GM18511 (cell line): Measurements from ENCODE around the gene SLK.

Experiments
- ATAC-seq: cut with Tn5 transposase; IDR thresholded peaks from one replicate; pipeline ENCODE4 v1.9.1; 2021; ENCODE audit warnings: mild to moderate bottlenecking, moderate library complexity; ENCODE audit not compliant: unreplicated experiment

Gene SLK

GRCh38 chr10:103939522-103939921 is 27.4 kb upstream of the SLK start:
- ATAC-seq, result no peak

GRCh38 chr10:103941801-103942200 is 25.1 kb upstream of the SLK start:
- ATAC-seq, result no peak

GRCh38 chr10:103942866-103943265 is 24.1 kb upstream of the SLK start:
- ATAC-seq, result no peak

GRCh38 chr10:103947799-103948516 is 19.0 kb upstream of the SLK start:
- ATAC-seq, result no peak

GRCh38 chr10:103949728-103950127 is 17.2 kb upstream of the SLK start:
- ATAC-seq, result no peak

- ATAC-seq, result no peak
Measured at GRCh38 chr10:103951183-103951582, 15.8 kb upstream of the SLK start.

GRCh38 chr10:103951942-103952341 is 15.0 kb upstream of the SLK start:
- no peak for ATAC-seq

- ATAC-seq, result no peak
Measured at GRCh38 chr10:103954543-103954942, 12.4 kb upstream of the SLK start.

GRCh38 chr10:103958996-103959395 is 7.9 kb upstream of the SLK start:
- no peak for ATAC-seq

- no peak for ATAC-seq
Measured at GRCh38 chr10:103960103-103960502, 6.8 kb upstream of the SLK start.

GRCh38 chr10:103967448-103968071 is 620 bp downstream of the SLK start:
- ATAC-seq, result peak; percentile 49

- ATAC-seq, result no peak
Measured at GRCh38 chr10:103968441-103969391, 1.8 kb downstream of the SLK start.

GRCh38 chr10:103969436-103969835 is 2.5 kb downstream of the SLK start:
- no peak for ATAC-seq

GRCh38 chr10:103969857-103970627 is 3.1 kb downstream of the SLK start:
- no peak for ATAC-seq

GRCh38 chr10:103975169-103975568 is 8.2 kb downstream of the SLK start:
- ATAC-seq, result no peak

- ATAC-seq, result no peak
Measured at GRCh38 chr10:103977204-103977603, 10.3 kb downstream of the SLK start.

- ATAC-seq, result no peak
Measured at GRCh38 chr10:103979530-103979929, 12.6 kb downstream of the SLK start.

- no peak for ATAC-seq
Measured at GRCh38 chr10:103980288-103980906, 13.5 kb downstream of the SLK start.

GRCh38 chr10:103982639-103983038 is 15.7 kb downstream of the SLK start:
- ATAC-seq, result no peak

GRCh38 chr10:103983367-103983911 is 16.5 kb downstream of the SLK start:
- ATAC-seq, result peak; percentile 91
